ENCODE measurements around the gene AIF1. TPM values are rescaled to one million over a fixed set of nuclear protein-coding genes. Genes with fewer than 3 reads are reported as not detected.

Gene AIF1
- total and polyA plus RNA-seq, 2 donors (not counting 1 experiment from before 2014, with no cell fraction given), result not detected

GRCh38 chr6:31664790-31665500, 49.9 kb downstream of the AIF1 start, which contains the start of gene GPANK1:
GPANK1 (minus strand) TSS chr6:31664997; CDS start chr6:31664478, 519 bp downstream.
- no peaks in the 10 kb centered on the region for H3K27me3 ChIP-seq (ENCODE audit: control insufficient read depth, insufficient read depth, low read length)
- no peak for TF ChIP-seq EZH2 (IDR thresholded peaks at IDR 0.05; ENCODE audit: low read length, missing control alignments)
- TF ChIP-seq CTCF (conservative IDR thresholded peaks at IDR 0.05 in 1 of 2, IDR thresholded peaks at IDR 0.05 in 1 of 2; ENCODE audit: low read depth in 1 of 2, low read length in 2 of 2), result no peak
- H3K79me2 ChIP-seq (ENCODE audit: control insufficient read depth, insufficient read depth, low read length), result peaks cover 51% of the 10 kb centered on the region
- H4K20me1 ChIP-seq (ENCODE audit: control insufficient read depth, extremely low read depth, insufficient read depth, low read length), result no peaks in the 10 kb centered on the region
- H3K4me3 ChIP-seq (replicated peaks in 1 of 4; ENCODE audit: control extremely low read depth in 1 of 4, insufficient read depth in 1 of 4, low read depth in 3 of 4, low read length in 4 of 4), result peak within 1 kb of the TSS; percentile 82 to 94 (median 86)
- peak within 1 kb of the TSS; percentile 95 for H3K4me2 ChIP-seq (ENCODE audit: extremely low read depth, insufficient read depth, low read length)
- peak within 1 kb of the TSS; percentile 60 for H2AFZ ChIP-seq (ENCODE audit: low read length)
- peak; percentile 91 to 97 for DNase-seq (ENCODE audit: low read depth in 2 of 2)
- H3K4me1 ChIP-seq (ENCODE audit: control insufficient read depth, extremely low read depth, insufficient read depth, low read length), result peaks cover 20% of the 10 kb centered on the region
- peaks cover 18% of the 10 kb centered on the region for H3K36me3 ChIP-seq (ENCODE audit: control insufficient read depth, insufficient read depth, low read length)
- peak within 1 kb of the TSS; percentile 94 for H3K9ac ChIP-seq (ENCODE audit: insufficient read depth, low read length)
- H3K9me3 ChIP-seq (ENCODE audit: control insufficient read depth, insufficient read depth, low read depth, low read length), result no peaks in the 10 kb centered on the region
- peak within 1 kb of the TSS; percentile 87 for H3K27ac ChIP-seq (ENCODE audit: insufficient read depth, low read length)

GRCh38 chr6:31665501-31666336, 50.7 kb downstream of the AIF1 start, which contains the start of gene CSNK2B:
CSNK2B (plus strand) TSS chr6:31666080; CDS start chr6:31666832, 752 bp downstream.
- Histone ChIP-seq H3K36me3 (ENCODE audit: control insufficient read depth, insufficient read depth, low read length) (peaks cover 22% of the 10 kb centered on the region), H3K79me2 (ENCODE audit: control insufficient read depth, insufficient read depth, low read length) (peaks cover 46% of the 10 kb centered on the region), H3K4me1 (ENCODE audit: control insufficient read depth, extremely low read depth, insufficient read depth, low read length) (peaks cover 23% of the 10 kb centered on the region), H3K9ac (ENCODE audit: insufficient read depth, low read length) (peak within 1 kb of the TSS; percentile 94), H3K9me3 (ENCODE audit: control insufficient read depth, insufficient read depth, low read depth, low read length) (no peaks in the 10 kb centered on the region), H4K20me1 (ENCODE audit: control insufficient read depth, extremely low read depth, insufficient read depth, low read length) (no peaks in the 10 kb centered on the region), H3K4me2 (ENCODE audit: extremely low read depth, insufficient read depth, low read length) (peak within 1 kb of the TSS; percentile 95), H3K27ac (ENCODE audit: insufficient read depth, low read length) (peak within 1 kb of the TSS; percentile 87), H2AFZ (ENCODE audit: low read length) (peak within 1 kb of the TSS; percentile 60), H3K4me3 (replicated peaks in 1 of 4; ENCODE audit: control extremely low read depth in 1 of 4, insufficient read depth in 1 of 4, low read depth in 3 of 4, low read length in 4 of 4) (peak within 1 kb of the TSS; percentile 82 to 94 (median 86)), H3K27me3 (ENCODE audit: control insufficient read depth, insufficient read depth, low read length) (no peaks in the 10 kb centered on the region)
- peak; percentile 97 for DNase-seq (ENCODE audit: low read depth in 2 of 2)
- TF ChIP-seq CTCF (conservative IDR thresholded peaks at IDR 0.05 in 1 of 2, IDR thresholded peaks at IDR 0.05 in 1 of 2; ENCODE audit: low read depth in 1 of 2, low read length in 2 of 2) (peak in 1 of 2 donors; percentile 18), EZH2 (IDR thresholded peaks at IDR 0.05; ENCODE audit: low read length, missing control alignments) (no peak)

Measured in fibroblast of lung (primary cell).